ENCODE results near the gene TTLL10.

TTLL10 gene

GRCh38 chr1:1161078-1161682, 12.5 kb upstream of the TTLL10 start:
- H3K4me3 ChIP-seq (ENCODE audit: low read depth, low read length): no peak overlapping the region
- TF ChIP-seq, protein P1, sequence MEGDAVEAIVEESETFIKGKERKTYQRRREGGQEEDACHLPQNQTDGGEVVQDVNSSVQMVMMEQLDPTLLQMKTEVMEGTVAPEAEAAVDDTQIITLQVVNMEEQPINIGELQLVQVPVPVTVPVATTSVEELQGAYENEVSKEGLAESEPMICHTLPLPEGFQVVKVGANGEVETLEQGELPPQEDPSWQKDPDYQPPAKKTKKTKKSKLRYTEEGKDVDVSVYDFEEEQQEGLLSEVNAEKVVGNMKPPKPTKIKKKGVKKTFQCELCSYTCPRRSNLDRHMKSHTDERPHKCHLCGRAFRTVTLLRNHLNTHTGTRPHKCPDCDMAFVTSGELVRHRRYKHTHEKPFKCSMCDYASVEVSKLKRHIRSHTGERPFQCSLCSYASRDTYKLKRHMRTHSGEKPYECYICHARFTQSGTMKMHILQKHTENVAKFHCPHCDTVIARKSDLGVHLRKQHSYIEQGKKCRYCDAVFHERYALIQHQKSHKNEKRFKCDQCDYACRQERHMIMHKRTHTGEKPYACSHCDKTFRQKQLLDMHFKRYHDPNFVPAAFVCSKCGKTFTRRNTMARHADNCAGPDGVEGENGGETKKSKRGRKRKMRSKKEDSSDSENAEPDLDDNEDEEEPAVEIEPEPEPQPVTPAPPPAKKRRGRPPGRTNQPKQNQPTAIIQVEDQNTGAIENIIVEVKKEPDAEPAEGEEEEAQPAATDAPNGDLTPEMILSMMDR (IDR thresholded peaks at IDR 0.05; ENCODE audit: low read depth, low read length, missing control alignments): no peak
- DNase-seq (ENCODE audit: low read depth): no peak

GRCh38 chr1:1161683-1162079, 12.0 kb upstream of the TTLL10 start:
- DNase-seq (ENCODE audit: low read depth): no peak

DNA sequence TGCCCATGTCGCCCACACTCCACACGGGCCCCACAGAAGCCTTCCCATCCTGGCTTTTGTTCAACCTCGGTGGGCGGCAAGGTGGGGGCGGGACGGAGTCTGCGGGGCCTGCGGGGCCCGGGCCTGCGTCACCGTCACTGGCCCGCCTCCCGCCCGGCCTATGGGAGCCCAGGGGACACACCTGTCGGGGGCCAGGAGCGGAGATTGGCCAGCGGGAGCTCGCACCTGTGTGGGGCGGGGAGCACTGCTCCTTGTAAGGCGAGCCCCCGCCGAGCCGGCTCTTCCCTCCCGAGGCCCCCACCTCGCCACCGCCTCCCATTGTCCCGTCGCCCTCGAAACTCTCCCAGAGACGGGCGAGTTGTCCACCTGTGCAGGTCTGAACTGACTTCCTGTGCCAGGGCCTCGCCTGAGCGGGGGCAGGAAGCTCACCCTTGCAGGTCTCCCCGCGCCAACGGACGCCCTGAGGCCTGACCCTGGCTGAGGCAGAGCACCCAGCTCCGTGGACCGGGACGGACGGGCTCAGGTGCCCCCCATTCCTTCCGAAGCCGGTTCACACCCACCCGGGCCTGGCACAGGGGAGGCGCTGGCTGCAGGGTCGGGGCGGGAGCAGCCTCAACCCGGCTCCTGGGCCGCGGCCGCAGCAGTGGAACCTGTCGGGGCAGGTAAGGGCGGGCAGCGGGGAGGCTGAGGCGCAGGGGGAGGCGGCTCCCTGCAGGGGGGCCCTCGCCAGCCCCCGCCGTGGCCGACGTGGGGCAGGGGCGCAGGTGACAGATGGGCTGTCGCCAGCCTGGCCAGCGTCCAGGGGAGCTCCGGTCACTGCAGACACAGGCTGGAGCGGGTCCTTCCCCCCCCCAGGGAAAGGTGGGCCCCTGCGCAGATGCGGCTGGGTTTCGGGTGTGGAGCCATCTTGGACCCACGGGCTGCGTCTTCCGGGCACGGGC, 10.8 kb upstream of the TTLL10 start:
- no peak for DNase-seq (ENCODE audit: low read depth)
- TF ChIP-seq, protein P1 (IDR thresholded peaks at IDR 0.05; ENCODE audit: low read depth, low read length, missing control alignments): no peak
- no peak overlapping the region for H3K4me3 ChIP-seq (ENCODE audit: low read depth, low read length)

More at GRCh38 chr1:1161683-1162079, 12.0 kb upstream of the TTLL10 start:
- TF ChIP-seq, protein P1 (IDR thresholded peaks at IDR 0.05; ENCODE audit: low read depth, low read length, missing control alignments): no peak
- H3K4me3 ChIP-seq (ENCODE audit: low read depth, low read length): no peak overlapping the region

GRCh38 chr1:1163538-1164070, 10.1 kb upstream of the TTLL10 start:
- TF ChIP-seq, protein P1 (IDR thresholded peaks at IDR 0.05; ENCODE audit: low read depth, low read length, missing control alignments): no peak
- DNase-seq (ENCODE audit: low read depth): no peak
- H3K4me3 ChIP-seq (ENCODE audit: low read depth, low read length): no peak overlapping the region

DNA sequence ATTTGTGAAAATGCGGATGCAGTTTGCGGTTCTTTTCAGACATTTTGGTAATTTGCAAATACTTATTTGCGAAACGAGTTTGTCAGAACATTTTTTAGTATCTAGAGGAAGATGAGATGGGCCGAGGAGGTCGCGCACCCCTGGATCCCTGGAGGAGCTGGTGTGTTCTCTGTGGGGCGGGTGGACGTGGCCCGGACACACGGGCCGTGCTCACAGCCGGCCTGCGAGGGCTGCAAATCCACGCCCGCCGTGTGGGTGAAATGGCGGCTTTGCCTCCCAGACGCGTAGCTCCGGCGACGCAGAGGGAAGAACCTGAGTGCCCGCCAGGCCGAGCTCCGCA, 9.3 kb upstream of the TTLL10 start:
- no peak overlapping the region for H3K4me3 ChIP-seq (ENCODE audit: low read depth, low read length)
- TF ChIP-seq, protein P1 (IDR thresholded peaks at IDR 0.05; ENCODE audit: low read depth, low read length, missing control alignments): no peak
- DNase-seq (ENCODE audit: low read depth): no peak

- TF ChIP-seq, protein P1 (IDR thresholded peaks at IDR 0.05; ENCODE audit: low read depth, low read length, missing control alignments): no peak
- no peak overlapping the region for H3K4me3 ChIP-seq (ENCODE audit: low read depth, low read length)
- no peak for DNase-seq (ENCODE audit: low read depth)
Observed at GRCh38 chr1:1164701-1165451, 8.8 kb upstream of the TTLL10 start.
